CD14-positive monocyte (primary cell): ENCODE results near the gene TSPAN19. TPM values are rescaled to one million over a fixed set of nuclear protein-coding genes. Genes with fewer than 3 reads are reported as not detected.

ENCODE experiments used
- DNase-seq, 3 donors: peaks; one replicate each; pipeline ENCODE4 v3.0.0-alpha.2; 2011 to 2022
- H2AFZ ChIP-seq: 2 replicates; pipeline ENCODE4 v1.6.0; 2012; ENCODE audit warnings: mild to moderate bottlenecking, low read depth, low read length, inconsistent platforms; ENCODE audit not compliant: insufficient read depth, poor library complexity, severe bottlenecking
- H3K27ac ChIP-seq, 2 donors: 1 replicate in 1 of 2; 2 replicates in 1 of 2; pipeline ENCODE4 v1.5.1; 2012 to 2013; ENCODE audit warnings: low read length in 2 of 2, control low read depth in 1 of 2, inconsistent platforms in 1 of 2, low read depth in 1 of 2, mild to moderate bottlenecking in 1 of 2
- H3K27me3 ChIP-seq, 2 donors: one replicate each; pipeline versions ENCODE4 v1.6.0 to v1.6.1; 2011 to 2013; ENCODE audit warnings: low read length in 2 of 2; ENCODE audit not compliant: control insufficient read depth in 2 of 2, insufficient read depth in 2 of 2
- H3K36me3 ChIP-seq, 2 donors: replicated peaks in 1 of 2; 1 replicate in 1 of 2; 2 replicates in 1 of 2; pipeline versions ENCODE4 v1.5.1 to v1.6.1; 2012 to 2013; ENCODE audit warnings: low read length in 2 of 2, control low read depth in 1 of 2, inconsistent platforms in 1 of 2, mild to moderate bottlenecking in 1 of 2; ENCODE audit not compliant: insufficient read depth in 2 of 2, control insufficient read depth in 1 of 2
- H3K4me1 ChIP-seq, 2 donors: 1 replicate in 1 of 2; 2 replicates in 1 of 2; pipeline versions ENCODE4 v1.5.1 to v1.6.1; 2012 to 2013; ENCODE audit warnings: low read length in 2 of 2, control low read depth in 1 of 2, inconsistent platforms in 1 of 2, mild to moderate bottlenecking in 1 of 2, moderate library complexity in 1 of 2; ENCODE audit not compliant: insufficient read depth in 2 of 2, control insufficient read depth in 1 of 2
- H3K4me2 ChIP-seq: replicated peaks from 2 replicates; pipeline ENCODE3; 2012; ENCODE audit warnings: low read length, moderate library complexity, mild to moderate bottlenecking; ENCODE audit not compliant: poor library complexity, severe bottlenecking; ENCODE audit errors: extremely low read depth
- H3K4me3 ChIP-seq, 3 experiments: fragments of 200-600 bp in 1 of 3; sonication (generic) in 1 of 3; replicated peaks in 1 of 3; 1 replicate in 2 of 3; 2 replicates in 1 of 3; pipeline ENCODE4 v1.5.1; 2011 to 2013; ENCODE audit warnings: low read length in 3 of 3, mild to moderate bottlenecking in 3 of 3, control low read depth in 2 of 3, low read depth in 2 of 3, inconsistent platforms in 1 of 3, moderate library complexity in 1 of 3
- H3K79me2 ChIP-seq: 2 replicates; pipeline ENCODE4 v1.6.0; 2012; ENCODE audit warnings: mild to moderate bottlenecking, control low read depth, inconsistent platforms, low read length, moderate library complexity; ENCODE audit not compliant: insufficient read depth
- H3K9ac ChIP-seq: 2 replicates; pipeline ENCODE4 v1.6.0; 2017; ENCODE audit warnings: low read length, mild to moderate bottlenecking; ENCODE audit not compliant: insufficient read depth, poor library complexity, severe bottlenecking
- H3K9me3 ChIP-seq, 2 donors: replicated peaks in 1 of 2; 1 replicate in 1 of 2; 2 replicates in 1 of 2; pipeline versions ENCODE4 v1.5.1 to v1.6.1; 2012 to 2013; ENCODE audit warnings: low read length in 2 of 2, control low read depth in 1 of 2; ENCODE audit not compliant: control insufficient read depth in 1 of 2, insufficient read depth in 1 of 2
- H4K20me1 ChIP-seq: 2 replicates; pipeline ENCODE4 v1.6.0; 2012; ENCODE audit warnings: mild to moderate bottlenecking, low read length, control low read depth, moderate library complexity; ENCODE audit not compliant: insufficient read depth
- H3K27ac Mint-ChIP-seq, 7 donors: one replicate each; pipeline ENCODE4 v1.8.0; 2020; ENCODE audit warnings: mild to moderate bottlenecking in 7 of 7, mixed read lengths in 7 of 7, moderate library complexity in 6 of 7, inconsistent platforms in 2 of 7
- H3K27me3 Mint-ChIP-seq, 3 donors: one replicate each; pipeline ENCODE4 v1.8.0; 2021 to 2022; ENCODE audit warnings: low read depth in 3 of 3, mild to moderate bottlenecking in 3 of 3, mixed read lengths in 3 of 3, moderate library complexity in 3 of 3, inconsistent platforms in 1 of 3
- H3K36me3 Mint-ChIP-seq, 2 donors: one replicate each; pipeline ENCODE4 v1.8.0; 2020; ENCODE audit warnings: mixed read lengths in 2 of 2, inconsistent platforms in 1 of 2, mild to moderate bottlenecking in 1 of 2
- H3K4me1 Mint-ChIP-seq: one replicate; pipeline ENCODE4 v1.8.0; 2020; ENCODE audit warnings: mild to moderate bottlenecking, mixed read lengths
- H3K4me3 Mint-ChIP-seq, 2 donors: one replicate each; pipeline ENCODE4 v1.8.0; 2020; ENCODE audit warnings: mild to moderate bottlenecking in 2 of 2, mixed read lengths in 2 of 2, moderate library complexity in 1 of 2
- H3K9me3 Mint-ChIP-seq, 7 donors: one replicate each; pipeline ENCODE4 v1.8.0; 2020 to 2022; ENCODE audit warnings: mixed read lengths in 7 of 7, mild to moderate bottlenecking in 6 of 7, moderate library complexity in 6 of 7, inconsistent platforms in 2 of 7
- WGBS: methylation state at CpG from one replicate; pipeline ENCODE4 v1.1.5; 2013; ENCODE audit warnings: missing lambda C conversion rate; ENCODE audit not compliant: insufficient coverage; 5-methylcytosine and 5-hydroxymethylcytosine counted together
- intact Hi-C, 2 donors: fragments of 100-400 bp; cut with micrococcal nuclease; formaldehyde crosslinking; loops; one replicate each; pipeline versions ENCODE4 v1.15.0 to v1.15.1; 2023
- polyA plus RNA-seq, 3 donors: library from polyadenylated mRNA; depleted of rRNA in 1 of 3; unstranded in 2 of 3; stranded (reverse) in 1 of 3; fragments of 300-500 nt in 2 of 3; fragments of >200 nt in 1 of 3; fragmentation: Illumina TruSeq in 2 of 3; gene quantifications; 1 replicate in 2 of 3; 2 replicates in 1 of 3; pipeline ENCODE4 v1.2.3, GENCODE V29; 2012 to 2021
- TF ChIP-seq, protein P1 (sequence below): fragments of 200-600 bp; IDR thresholded peaks from one replicate; pipeline ENCODE4 v1.8.0; 2022; ENCODE audit warnings: antibody characterized with exemption, mild to moderate bottlenecking

Gene TSPAN19
- polyA plus RNA-seq, 3 donors, result not detected

DNA sequence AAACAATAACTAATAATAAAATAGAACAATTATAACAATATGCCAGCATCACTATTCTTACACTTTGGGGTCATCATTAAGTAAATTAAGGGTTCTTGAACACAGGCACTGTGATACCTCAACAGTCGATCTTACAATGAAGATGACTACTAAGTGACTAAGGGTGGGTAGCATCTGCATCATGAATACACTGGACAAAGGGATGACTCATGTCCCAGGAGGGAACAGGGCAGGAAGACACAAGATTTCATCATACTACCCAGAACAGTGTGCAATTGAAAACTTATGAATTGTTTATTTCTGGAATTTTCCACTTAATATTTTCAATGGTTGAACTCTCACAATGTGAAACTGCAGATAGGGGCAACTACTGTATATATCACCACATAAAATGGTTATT lies 19.7 kb downstream of the TSPAN19 start:
- H3K9ac ChIP-seq, result no peak overlapping the region
- intact Hi-C loops, result no loop called here
- no peak overlapping the region for H3K4me2 ChIP-seq
- H3K4me3 Mint-ChIP-seq, result no peak overlapping the region
- no peaks in the 10 kb centered on the region for H3K79me2 ChIP-seq
- no peaks in the 10 kb centered on the region for H3K9me3 ChIP-seq
- no peak overlapping the region for H3K4me3 ChIP-seq
- no CpG with 5 or more reads among the region's 1 CpG for WGBS
- no peaks in the 10 kb centered on the region for H4K20me1 ChIP-seq
- H3K27me3 Mint-ChIP-seq, result peaks cover 0 to 3% (median 2%) of the 10 kb centered on the region in 3 donors
- no peak overlapping the region for H3K27ac ChIP-seq
- H2AFZ ChIP-seq, result no peak overlapping the region
- DNase-seq, result peak in 1 of 3 donors; percentile 4
- H3K27ac Mint-ChIP-seq, result no peak overlapping the region
- H3K27me3 ChIP-seq, result peaks cover 0 to 2% of the 10 kb centered on the region in 2 donors
- no peaks in the 10 kb centered on the region for H3K36me3 Mint-ChIP-seq
- no peaks in the 10 kb centered on the region for H3K4me1 ChIP-seq
- H3K9me3 Mint-ChIP-seq, result peaks cover 0 to 2% (median 0%) of the 10 kb centered on the region in 7 donors
- H3K4me1 Mint-ChIP-seq, result no peaks in the 10 kb centered on the region
- no peaks in the 10 kb centered on the region for H3K36me3 ChIP-seq
- TF ChIP-seq, protein P1, sequence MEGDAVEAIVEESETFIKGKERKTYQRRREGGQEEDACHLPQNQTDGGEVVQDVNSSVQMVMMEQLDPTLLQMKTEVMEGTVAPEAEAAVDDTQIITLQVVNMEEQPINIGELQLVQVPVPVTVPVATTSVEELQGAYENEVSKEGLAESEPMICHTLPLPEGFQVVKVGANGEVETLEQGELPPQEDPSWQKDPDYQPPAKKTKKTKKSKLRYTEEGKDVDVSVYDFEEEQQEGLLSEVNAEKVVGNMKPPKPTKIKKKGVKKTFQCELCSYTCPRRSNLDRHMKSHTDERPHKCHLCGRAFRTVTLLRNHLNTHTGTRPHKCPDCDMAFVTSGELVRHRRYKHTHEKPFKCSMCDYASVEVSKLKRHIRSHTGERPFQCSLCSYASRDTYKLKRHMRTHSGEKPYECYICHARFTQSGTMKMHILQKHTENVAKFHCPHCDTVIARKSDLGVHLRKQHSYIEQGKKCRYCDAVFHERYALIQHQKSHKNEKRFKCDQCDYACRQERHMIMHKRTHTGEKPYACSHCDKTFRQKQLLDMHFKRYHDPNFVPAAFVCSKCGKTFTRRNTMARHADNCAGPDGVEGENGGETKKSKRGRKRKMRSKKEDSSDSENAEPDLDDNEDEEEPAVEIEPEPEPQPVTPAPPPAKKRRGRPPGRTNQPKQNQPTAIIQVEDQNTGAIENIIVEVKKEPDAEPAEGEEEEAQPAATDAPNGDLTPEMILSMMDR, result no peak

DNA sequence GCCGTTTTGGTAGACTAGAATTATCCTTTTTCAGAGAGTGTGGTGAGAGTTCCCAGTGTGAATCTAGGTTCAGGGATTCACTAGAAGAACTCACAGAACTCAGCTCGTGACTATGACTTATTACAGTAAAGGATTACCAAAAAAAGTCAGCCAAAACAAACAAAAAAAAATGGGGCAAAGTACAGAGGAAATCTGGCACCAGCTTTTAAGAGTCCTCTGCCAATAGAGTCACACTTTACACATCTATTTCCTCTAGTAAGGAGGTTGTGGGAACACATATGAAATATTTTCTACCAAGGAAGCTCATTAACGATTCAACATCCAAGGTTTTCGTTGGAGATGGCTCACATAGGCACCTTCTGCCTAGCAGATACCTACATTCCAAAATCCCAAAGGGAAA lies 28.2 kb downstream of the TSPAN19 start:
- Histone ChIP-seq H3K4me1 (no peaks in the 10 kb centered on the region), H3K36me3 (no peaks in the 10 kb centered on the region), H3K27ac (no peak overlapping the region), H3K9me3 (no peaks in the 10 kb centered on the region), H4K20me1 (no peaks in the 10 kb centered on the region), H2AFZ (no peak overlapping the region), H3K79me2 (no peaks in the 10 kb centered on the region), H3K4me2 (no peak overlapping the region), H3K4me3 (no peak overlapping the region), H3K27me3 (no peaks in the 10 kb centered on the region), H3K9ac (no peak overlapping the region)
- no CpG with 5 or more reads among the region's 4 CpGs for WGBS
- Mint-ChIP-seq H3K27me3 (peaks cover 0 to 2% (median 2%) of the 10 kb centered on the region in 3 donors), H3K27ac (no peak overlapping the region), H3K4me1 (no peaks in the 10 kb centered on the region), H3K4me3 (no peak overlapping the region), H3K36me3 (no peaks in the 10 kb centered on the region), H3K9me3 (peaks cover 0 to 3% (median under 1%) of the 10 kb centered on the region in 7 donors)
- intact Hi-C loops, result no loop called here
- TF ChIP-seq, protein P1, result no peak
- no peak for DNase-seq
